ENCODE results near the gene MAST4.

The MAST4 gene

DNA sequence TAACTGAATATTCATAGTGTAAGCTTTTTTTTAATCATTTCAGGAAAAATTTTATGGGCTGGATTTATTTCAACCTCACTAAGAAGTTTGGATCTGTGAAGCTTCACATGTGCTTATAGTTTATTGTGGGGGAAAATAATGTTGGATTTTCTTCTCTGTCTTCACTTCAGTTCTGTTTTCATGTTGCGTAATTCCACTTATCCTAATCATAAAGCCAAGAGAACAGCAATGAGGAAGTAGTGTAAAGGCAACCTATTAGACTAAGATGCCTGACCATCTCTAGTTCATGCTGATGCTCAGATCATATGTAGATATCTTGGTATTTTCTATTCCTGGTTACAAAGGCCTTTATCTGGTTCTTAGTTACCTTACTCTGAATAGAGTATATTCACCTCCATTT, 550.4 kb downstream of the MAST4 start:
- TF ChIP-seq, protein P1, sequence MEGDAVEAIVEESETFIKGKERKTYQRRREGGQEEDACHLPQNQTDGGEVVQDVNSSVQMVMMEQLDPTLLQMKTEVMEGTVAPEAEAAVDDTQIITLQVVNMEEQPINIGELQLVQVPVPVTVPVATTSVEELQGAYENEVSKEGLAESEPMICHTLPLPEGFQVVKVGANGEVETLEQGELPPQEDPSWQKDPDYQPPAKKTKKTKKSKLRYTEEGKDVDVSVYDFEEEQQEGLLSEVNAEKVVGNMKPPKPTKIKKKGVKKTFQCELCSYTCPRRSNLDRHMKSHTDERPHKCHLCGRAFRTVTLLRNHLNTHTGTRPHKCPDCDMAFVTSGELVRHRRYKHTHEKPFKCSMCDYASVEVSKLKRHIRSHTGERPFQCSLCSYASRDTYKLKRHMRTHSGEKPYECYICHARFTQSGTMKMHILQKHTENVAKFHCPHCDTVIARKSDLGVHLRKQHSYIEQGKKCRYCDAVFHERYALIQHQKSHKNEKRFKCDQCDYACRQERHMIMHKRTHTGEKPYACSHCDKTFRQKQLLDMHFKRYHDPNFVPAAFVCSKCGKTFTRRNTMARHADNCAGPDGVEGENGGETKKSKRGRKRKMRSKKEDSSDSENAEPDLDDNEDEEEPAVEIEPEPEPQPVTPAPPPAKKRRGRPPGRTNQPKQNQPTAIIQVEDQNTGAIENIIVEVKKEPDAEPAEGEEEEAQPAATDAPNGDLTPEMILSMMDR (IDR thresholded peaks at IDR 0.05; ENCODE audit: low read length) = no peak
- no peak overlapping the region for H3K9ac ChIP-seq (ENCODE audit: low read length)
- H2AFZ ChIP-seq (ENCODE audit: low read length) = no peak overlapping the region
- no peaks in the 10 kb centered on the region for H3K36me3 ChIP-seq (replicated peaks; ENCODE audit: insufficient read depth, low read length)
- H3K4me3 ChIP-seq (ENCODE audit: low read length) = no peak overlapping the region
- H3K9me3 ChIP-seq (replicated peaks; ENCODE audit: insufficient read depth, low read length) = no peaks in the 10 kb centered on the region
- H3K9me2 ChIP-seq (replicated peaks; ENCODE audit: insufficient read depth, low read length) = no peaks in the 10 kb centered on the region
- H3K27ac ChIP-seq (ENCODE audit: low read length) = no peak overlapping the region
- no peaks in the 10 kb centered on the region for H3K4me1 ChIP-seq (ENCODE audit: low read length)
- no peaks in the 10 kb centered on the region for H3K79me2 ChIP-seq (ENCODE audit: low read length)
- H4K20me1 ChIP-seq (ENCODE audit: insufficient read depth, low read length) = no peaks in the 10 kb centered on the region
- no peaks in the 10 kb centered on the region for H3F3A ChIP-seq (ENCODE audit: insufficient read depth, low read length)
- H3K27me3 ChIP-seq (replicated peaks; ENCODE audit: insufficient read depth, low read length) = no peaks in the 10 kb centered on the region
- H3K4me2 ChIP-seq (ENCODE audit: low read depth, low read length) = no peak overlapping the region
- no peak for DNase-seq

DNA sequence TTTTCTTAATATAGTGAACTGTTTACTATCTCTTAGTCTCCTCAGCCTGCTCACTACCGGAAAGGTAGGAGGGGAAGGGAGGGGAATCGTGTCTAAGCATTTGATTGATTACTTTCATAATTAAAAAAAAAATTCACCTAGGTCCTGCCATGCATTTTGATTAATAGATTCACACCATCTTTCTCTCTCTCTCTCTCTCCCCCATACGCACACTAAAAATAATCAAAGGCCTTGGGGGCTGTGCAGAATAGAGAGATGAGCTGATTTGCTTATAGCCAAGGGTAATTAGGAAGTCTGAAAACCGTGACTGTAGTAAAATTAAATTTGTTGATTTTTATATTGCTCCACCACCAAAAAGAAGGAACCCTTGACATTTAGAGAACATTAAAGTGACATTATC, 550.8 kb downstream of the MAST4 start:
- TF ChIP-seq EZH2 (optimal IDR thresholded peaks at IDR 0.05; ENCODE audit: low read depth, low read length) (no peak), EZH2phosphoT487 (IDR thresholded peaks at IDR 0.05; ENCODE audit: low read length) (no peak)
- TF ChIP-seq, protein P1 (IDR thresholded peaks at IDR 0.05; ENCODE audit: low read length) = no peak
- Histone ChIP-seq H3K9ac (ENCODE audit: low read length) (no peak overlapping the region), H2AFZ (ENCODE audit: low read length) (no peak overlapping the region), H3K79me2 (ENCODE audit: low read length) (no peaks in the 10 kb centered on the region), H3K9me3 (replicated peaks; ENCODE audit: insufficient read depth, low read length) (no peaks in the 10 kb centered on the region), H3K27ac (ENCODE audit: low read length) (no peak overlapping the region), H3K4me3 (ENCODE audit: low read length) (no peak overlapping the region), H4K20me1 (ENCODE audit: insufficient read depth, low read length) (no peaks in the 10 kb centered on the region), H3K4me1 (ENCODE audit: low read length) (no peaks in the 10 kb centered on the region), H3K9me2 (replicated peaks; ENCODE audit: insufficient read depth, low read length) (no peaks in the 10 kb centered on the region), H3F3A (ENCODE audit: insufficient read depth, low read length) (no peaks in the 10 kb centered on the region), H3K27me3 (replicated peaks; ENCODE audit: insufficient read depth, low read length) (no peaks in the 10 kb centered on the region), H3K4me2 (ENCODE audit: low read depth, low read length) (no peak overlapping the region), H3K36me3 (replicated peaks; ENCODE audit: insufficient read depth, low read length) (no peaks in the 10 kb centered on the region)
- DNase-seq = no peak

GRCh38 chr5:67147760-67148159, 551.6 kb downstream of the MAST4 start:
- no peak overlapping the region for H3K4me2 ChIP-seq (ENCODE audit: low read depth, low read length)
- no peaks in the 10 kb centered on the region for H3K79me2 ChIP-seq (ENCODE audit: low read length)
- TF ChIP-seq EZH2 (optimal IDR thresholded peaks at IDR 0.05; ENCODE audit: low read depth, low read length) (no peak), EZH2phosphoT487 (IDR thresholded peaks at IDR 0.05; ENCODE audit: low read length) (no peak)
- TF ChIP-seq, protein P1 (IDR thresholded peaks at IDR 0.05; ENCODE audit: low read length) = no peak
- no peak for DNase-seq
- H3K27ac ChIP-seq (ENCODE audit: low read length) = no peak overlapping the region
- H3F3A ChIP-seq (ENCODE audit: insufficient read depth, low read length) = no peaks in the 10 kb centered on the region
- H3K9me3 ChIP-seq (replicated peaks; ENCODE audit: insufficient read depth, low read length) = no peaks in the 10 kb centered on the region
- H3K9ac ChIP-seq (ENCODE audit: low read length) = no peak overlapping the region
- no peaks in the 10 kb centered on the region for H3K27me3 ChIP-seq (replicated peaks; ENCODE audit: insufficient read depth, low read length)
- H4K20me1 ChIP-seq (ENCODE audit: insufficient read depth, low read length) = no peaks in the 10 kb centered on the region
- no peaks in the 10 kb centered on the region for H3K4me1 ChIP-seq (ENCODE audit: low read length)
- no peaks in the 10 kb centered on the region for H3K9me2 ChIP-seq (replicated peaks; ENCODE audit: insufficient read depth, low read length)
- H3K4me3 ChIP-seq (ENCODE audit: low read length) = no peak overlapping the region
- no peaks in the 10 kb centered on the region for H3K36me3 ChIP-seq (replicated peaks; ENCODE audit: insufficient read depth, low read length)
- no peak overlapping the region for H2AFZ ChIP-seq (ENCODE audit: low read length)

Measured in MM.1S (cell line).